Activated naive CD8-positive, alpha-beta T cell treated with anti-CD3 and anti-CD28 coated beads, Interleukin-2, amount 10 ng/mL, durations not matched to agents 7 days and 5 days (primary cell): ENCODE results near the gene CCDC28A. TPM values are rescaled to one million over a fixed set of nuclear protein-coding genes. Genes with fewer than 3 reads are reported as not detected.
A peak's percentile ranks its signal among the peaks of the same experiment; 100 is the strongest.
"Not testable (repeated sequence)": the region's sequence is repeated elsewhere in the genome, so short reads cannot be mapped to it uniquely, and the experiment has no call there.

Experiments used
- ATAC-seq: fragments of 150-1000 bp; cut with Tn5 transposase; one replicate; pipeline ENCODE4 v1.10.0; 2021; ENCODE audit warnings: low read depth, moderate library complexity
- POLR2A ChIA-PET: fragments of 350-600 bp; sonication (Branson Sonifier 250); formaldehyde crosslinking; loops from one replicate; lab custom pipeline; 2021; ENCODE audit warnings: antibody characterized with exemption; lab: Charles Lee
- DNase-seq: peaks from one replicate; pipeline ENCODE4 v3.0.0; 2021
- H3K27ac Mint-ChIP-seq: one replicate; pipeline ENCODE4 v1.8.0; 2022; ENCODE audit warnings: mild to moderate bottlenecking, mixed read lengths
- H3K27me3 Mint-ChIP-seq: one replicate; pipeline ENCODE4 v1.8.0; 2022; ENCODE audit warnings: mild to moderate bottlenecking, moderate library complexity, mixed read lengths
- H3K36me3 Mint-ChIP-seq: one replicate; pipeline ENCODE4 v1.8.0; 2021; ENCODE audit warnings: mild to moderate bottlenecking, mixed read lengths
- H3K4me1 Mint-ChIP-seq: one replicate; pipeline ENCODE4 v1.8.0; 2021; ENCODE audit warnings: mixed read lengths
- H3K4me3 Mint-ChIP-seq: one replicate; pipeline ENCODE4 v1.8.0; 2022; ENCODE audit warnings: mild to moderate bottlenecking, moderate library complexity, mixed read lengths
- H3K9me3 Mint-ChIP-seq: one replicate; pipeline ENCODE4 v1.8.0; 2021; ENCODE audit warnings: mixed read lengths
- total RNA-seq, 2 experiments: library from RNA; stranded (reverse); gene quantifications; one replicate each; pipeline ENCODE4 v1.2.3, GENCODE V29; 2021

CCDC28A gene
- total RNA-seq, result 10 to 100 TPM; 26.5 to 26.9 TPM

DNA sequence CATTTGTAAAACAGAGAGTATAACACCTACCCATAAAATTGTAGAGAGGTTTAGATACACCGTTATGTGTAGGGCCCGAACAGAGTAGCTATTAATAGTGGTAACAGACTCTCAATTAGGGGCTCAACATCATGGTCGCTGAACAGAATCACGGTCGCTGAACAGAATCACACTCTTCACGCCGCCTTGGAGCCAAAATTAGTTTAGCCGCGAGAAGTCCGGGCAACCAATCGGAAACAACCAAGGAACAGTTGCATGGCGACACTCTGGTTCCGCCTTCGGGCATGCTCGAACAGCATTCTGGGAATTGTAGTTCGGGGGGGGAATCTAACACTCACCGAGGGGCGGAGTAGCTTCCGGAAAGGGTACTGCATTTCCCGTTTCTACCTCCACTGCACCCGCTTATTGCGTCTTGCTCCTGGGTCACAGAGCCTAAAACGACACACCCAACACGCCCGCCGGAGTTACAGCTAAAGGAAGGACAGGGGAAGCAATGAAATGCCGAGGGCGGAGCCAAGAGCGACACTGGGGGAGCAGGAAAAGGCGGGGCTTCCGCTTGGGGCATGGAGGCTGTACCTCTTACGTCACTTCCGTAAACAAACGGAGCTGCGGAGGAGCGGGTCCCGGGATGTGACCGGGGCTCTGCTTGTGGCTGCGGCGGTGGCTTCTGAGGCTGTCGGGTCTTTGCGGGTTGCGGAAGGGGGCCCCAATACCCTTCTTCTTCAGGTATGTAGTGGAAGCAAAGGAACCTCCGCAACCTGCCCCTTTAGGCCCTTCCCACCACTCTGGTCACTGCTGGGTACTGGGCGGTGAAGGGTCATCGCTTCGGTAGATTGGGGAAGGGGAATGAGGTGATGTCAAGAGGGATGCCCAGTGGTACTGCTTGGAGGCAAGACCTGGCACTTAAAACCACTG lies at the start of gene CCDC28A:
TSS of gene CCDC28A (plus strand) at position 593 of the 915 bp plus-strand sequence. CDS start 2,352 bp downstream, outside the sequence.
- Mint-ChIP-seq H3K9me3 (no peaks in the 10 kb centered on the region), H3K27ac (peak within 1 kb of the TSS; percentile 100), H3K4me3 (peak within 1 kb of the TSS; percentile 98), H3K36me3 (peaks cover 2% of the 10 kb centered on the region), H3K27me3 (no peaks in the 10 kb centered on the region), H3K4me1 (peaks cover 15% of the 10 kb centered on the region)
- ATAC-seq (peak; percentile 91), DNase-seq (peak; percentile 91)
- POLR2A ChIA-PET, result interaction anchor here (0.7 to 1.9 kb wide), 4 partner anchors 10 to 601 kb away, joined by 3 to 8 read pairs (median 4); partner anchors contain the start of gene CITED2

GRCh38 chr6:138724015-138724414 lies 49.6 kb upstream of the CCDC28A start:
- ATAC-seq, result no peak
- DNase-seq, result no peak
- POLR2A ChIA-PET, result no interaction called here
- no peak overlapping the region for H3K27ac Mint-ChIP-seq
- H3K36me3 Mint-ChIP-seq, result no peaks in the 10 kb centered on the region
- no peak overlapping the region for H3K4me3 Mint-ChIP-seq
- peaks cover 11% of the 10 kb centered on the region for H3K27me3 Mint-ChIP-seq
- H3K4me1 Mint-ChIP-seq, result peaks cover 6% of the 10 kb centered on the region
- H3K9me3 Mint-ChIP-seq, result no peaks in the 10 kb centered on the region

- POLR2A ChIA-PET, result no interaction called here
- H3K4me1 Mint-ChIP-seq, result peaks cover 6% of the 10 kb centered on the region
- no peak for DNase-seq
- no peak for ATAC-seq
- no peak overlapping the region for H3K4me3 Mint-ChIP-seq
- H3K27me3 Mint-ChIP-seq, result peaks cover 11% of the 10 kb centered on the region
- H3K9me3 Mint-ChIP-seq, result no peaks in the 10 kb centered on the region
- no peaks in the 10 kb centered on the region for H3K36me3 Mint-ChIP-seq
- no peak overlapping the region for H3K27ac Mint-ChIP-seq
Observed at GRCh38 chr6:138726066-138726756, 47.4 kb upstream of the CCDC28A start.

- no peak overlapping the region for H3K27ac Mint-ChIP-seq
- no peak overlapping the region for H3K4me3 Mint-ChIP-seq
- peaks cover 11% of the 10 kb centered on the region for H3K27me3 Mint-ChIP-seq
- H3K9me3 Mint-ChIP-seq, result peaks cover 2% of the 10 kb centered on the region
- peaks cover 6% of the 10 kb centered on the region for H3K4me1 Mint-ChIP-seq
- DNase-seq (no peak), ATAC-seq (no peak)
- no peaks in the 10 kb centered on the region for H3K36me3 Mint-ChIP-seq
- POLR2A ChIA-PET, result no interaction called here
Observed at GRCh38 chr6:138726757-138727097, 46.8 kb upstream of the CCDC28A start.

DNA sequence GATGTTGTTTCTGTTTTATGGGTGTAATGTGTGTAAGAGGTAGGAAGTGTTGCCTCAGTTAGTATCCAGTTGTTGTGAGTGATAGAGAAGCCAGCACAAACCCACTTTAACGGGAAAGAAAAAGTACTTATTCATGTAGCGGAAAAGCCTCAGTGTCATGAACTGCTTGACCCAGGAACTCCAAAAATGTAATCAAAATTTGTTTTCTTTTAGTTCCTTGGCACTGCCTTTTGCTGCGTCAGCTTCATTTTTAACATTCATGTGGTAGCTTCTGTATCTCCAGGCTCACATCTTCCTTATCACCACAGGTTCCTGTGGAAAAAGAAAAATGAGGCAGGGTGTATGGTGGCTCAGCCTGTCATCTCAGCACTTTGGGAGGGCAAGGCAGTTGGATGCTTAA lies 46.4 kb upstream of the CCDC28A start:
- ATAC-seq (no peak), DNase-seq (no peak)
- Mint-ChIP-seq H3K36me3 (no peaks in the 10 kb centered on the region), H3K27ac (no peak overlapping the region), H3K9me3 (peaks cover 7% of the 10 kb centered on the region), H3K4me3 (no peak overlapping the region), H3K4me1 (peaks cover 6% of the 10 kb centered on the region), H3K27me3 (peaks cover 11% of the 10 kb centered on the region)
- POLR2A ChIA-PET, result no interaction called here

GRCh38 chr6:138728662-138729061 lies 44.9 kb upstream of the CCDC28A start:
- H3K4me1 Mint-ChIP-seq, result peaks cover 5% of the 10 kb centered on the region
- no peak overlapping the region for H3K4me3 Mint-ChIP-seq
- H3K27ac Mint-ChIP-seq, result no peak overlapping the region
- H3K9me3 Mint-ChIP-seq, result peaks cover 7% of the 10 kb centered on the region
- DNase-seq (no peak), ATAC-seq (no peak)
- peaks cover 7% of the 10 kb centered on the region for H3K27me3 Mint-ChIP-seq
- POLR2A ChIA-PET, result no interaction called here
- H3K36me3 Mint-ChIP-seq, result no peaks in the 10 kb centered on the region

DNA sequence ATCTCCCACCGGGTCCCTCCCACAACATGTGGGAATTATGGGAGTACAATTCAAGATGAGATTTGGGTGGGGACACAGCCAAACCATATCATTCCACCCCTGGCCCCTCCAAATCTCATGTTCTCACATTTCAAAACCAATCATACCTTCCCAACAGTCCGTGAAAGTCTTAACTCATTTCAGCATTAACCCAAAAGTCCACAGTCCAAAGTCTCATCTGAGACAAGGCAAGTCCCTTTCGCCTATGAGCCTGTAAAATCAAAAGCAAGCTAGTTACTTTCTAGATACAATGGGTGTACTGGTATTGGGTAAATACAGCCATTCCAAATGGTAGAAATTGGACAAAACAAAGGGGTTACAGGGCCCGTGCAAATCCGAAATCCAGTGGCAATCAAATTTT lies 43.5 kb upstream of the CCDC28A start:
- H3K36me3 Mint-ChIP-seq, H3K27me3 Mint-ChIP-seq, DNase-seq, H3K27ac Mint-ChIP-seq, H3K4me1 Mint-ChIP-seq, H3K4me3 Mint-ChIP-seq, H3K9me3 Mint-ChIP-seq, POLR2A ChIA-PET, ATAC-seq: not testable (repeated sequence)

- POLR2A ChIA-PET, result no interaction called here
- Mint-ChIP-seq H3K4me1 (no peaks in the 10 kb centered on the region), H3K4me3 (no peak overlapping the region), H3K27me3 (no peaks in the 10 kb centered on the region), H3K9me3 (peaks cover 8% of the 10 kb centered on the region), H3K27ac (no peak overlapping the region), H3K36me3 (no peaks in the 10 kb centered on the region)
- ATAC-seq (no peak), DNase-seq (no peak)
Observed at GRCh38 chr6:138734585-138734984, 39.0 kb upstream of the CCDC28A start.

- Mint-ChIP-seq H3K36me3 (no peaks in the 10 kb centered on the region), H3K9me3 (peaks cover 9% of the 10 kb centered on the region), H3K4me3 (no peak overlapping the region), H3K27ac (no peak overlapping the region), H3K4me1 (no peaks in the 10 kb centered on the region), H3K27me3 (no peaks in the 10 kb centered on the region)
- ATAC-seq (no peak), DNase-seq (no peak)
- POLR2A ChIA-PET, result no interaction called here
Observed at GRCh38 chr6:138736640-138737039, 36.9 kb upstream of the CCDC28A start.

- no peak overlapping the region for H3K27ac Mint-ChIP-seq
- POLR2A ChIA-PET, result no interaction called here
Observed at GRCh38 chr6:138752017-138752416, 21.6 kb upstream of the CCDC28A start.

DNA sequence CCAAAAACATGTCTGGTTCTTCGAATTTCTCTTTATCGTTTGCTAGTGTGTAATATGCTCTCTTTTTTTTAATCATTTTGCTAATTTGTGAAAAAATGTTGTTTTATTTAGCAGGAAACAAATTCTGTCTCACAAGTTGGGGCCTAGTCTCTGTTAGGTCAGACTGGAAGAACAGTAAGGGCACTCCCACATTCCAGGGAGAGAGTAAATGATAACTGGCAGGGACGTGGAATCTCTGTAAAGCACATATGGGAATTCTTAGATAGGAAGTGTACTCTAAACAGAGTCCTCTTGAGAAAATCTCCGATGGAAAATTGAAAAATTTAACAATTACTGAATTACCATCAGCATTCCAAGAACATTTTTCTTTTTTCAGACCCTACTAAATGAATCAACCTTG lies 16.4 kb upstream of the CCDC28A start:
- H3K27me3 Mint-ChIP-seq, result no peaks in the 10 kb centered on the region
- DNase-seq (no peak), ATAC-seq (no peak)
- POLR2A ChIA-PET, result no interaction called here
- H3K36me3 Mint-ChIP-seq, result no peaks in the 10 kb centered on the region
- H3K9me3 Mint-ChIP-seq, result no peaks in the 10 kb centered on the region
- H3K4me3 Mint-ChIP-seq, result no peak overlapping the region
- H3K27ac Mint-ChIP-seq, result no peak overlapping the region
- H3K4me1 Mint-ChIP-seq, result no peaks in the 10 kb centered on the region

More at GRCh38 chr6:138752017-138752416, 21.6 kb upstream of the CCDC28A start:
- no peaks in the 10 kb centered on the region for H3K36me3 Mint-ChIP-seq
- H3K9me3 Mint-ChIP-seq, result no peaks in the 10 kb centered on the region
- ATAC-seq (no peak), DNase-seq (no peak)
- no peak overlapping the region for H3K4me3 Mint-ChIP-seq
- H3K4me1 Mint-ChIP-seq, result no peaks in the 10 kb centered on the region
- no peaks in the 10 kb centered on the region for H3K27me3 Mint-ChIP-seq

- ATAC-seq (no peak), DNase-seq (no peak)
- H3K4me3 Mint-ChIP-seq, result no peak overlapping the region
- POLR2A ChIA-PET, result no interaction called here
- no peaks in the 10 kb centered on the region for H3K27me3 Mint-ChIP-seq
- no peaks in the 10 kb centered on the region for H3K9me3 Mint-ChIP-seq
- no peaks in the 10 kb centered on the region for H3K36me3 Mint-ChIP-seq
- no peak overlapping the region for H3K27ac Mint-ChIP-seq
- H3K4me1 Mint-ChIP-seq, result peaks cover 7% of the 10 kb centered on the region
Observed at GRCh38 chr6:138765896-138766655, 7.5 kb upstream of the CCDC28A start.

GRCh38 chr6:138769102-138769676 lies 4.4 kb upstream of the CCDC28A start:
- DNase-seq (no peak), ATAC-seq (no peak)
- no peak overlapping the region for H3K27ac Mint-ChIP-seq
- H3K9me3 Mint-ChIP-seq, result no peaks in the 10 kb centered on the region
- POLR2A ChIA-PET, result no interaction called here
- no peaks in the 10 kb centered on the region for H3K27me3 Mint-ChIP-seq
- H3K4me3 Mint-ChIP-seq, result peak overlapping the region; percentile 32
- H3K36me3 Mint-ChIP-seq, result no peaks in the 10 kb centered on the region
- H3K4me1 Mint-ChIP-seq, result peaks cover 14% of the 10 kb centered on the region
